HPDE6-E6E7 (cell line): ENCODE measurements around the gene TUT7.
"Not testable (repeated sequence)": the region's sequence is repeated elsewhere in the genome, so short reads cannot be mapped to it uniquely, and the experiment has no call there.

Experiments
- DNase-seq: peaks from one replicate; pipeline ENCODE4 v3.0.0; 2011; ENCODE audit warnings: missing footprints; ENCODE audit errors: extremely low spot score

Gene TUT7

DNA sequence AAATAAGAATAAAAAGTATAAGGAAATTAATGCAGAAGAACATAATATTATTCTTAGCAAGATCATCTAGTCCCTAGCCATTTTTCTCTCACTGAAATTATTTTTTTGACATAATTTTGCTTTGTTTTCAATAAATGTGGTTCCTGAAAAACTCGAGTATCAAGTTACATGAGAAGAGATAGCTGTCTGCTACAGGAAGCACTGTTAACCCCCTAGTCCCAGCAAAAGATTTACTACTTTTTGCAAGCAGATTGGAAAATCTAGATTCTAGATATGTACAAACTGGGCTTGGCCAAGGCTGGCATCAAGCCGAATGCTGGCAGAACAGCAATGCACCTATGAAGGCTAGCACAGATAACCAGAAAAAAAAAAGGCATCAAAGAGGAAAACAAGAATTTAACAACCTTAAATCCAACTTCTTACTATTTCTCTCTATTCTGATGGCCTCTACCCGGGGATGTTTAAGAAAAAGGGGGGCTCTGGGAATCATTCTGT lies 49.9 kb downstream of the TUT7 start:
- no peak for DNase-seq

DNA sequence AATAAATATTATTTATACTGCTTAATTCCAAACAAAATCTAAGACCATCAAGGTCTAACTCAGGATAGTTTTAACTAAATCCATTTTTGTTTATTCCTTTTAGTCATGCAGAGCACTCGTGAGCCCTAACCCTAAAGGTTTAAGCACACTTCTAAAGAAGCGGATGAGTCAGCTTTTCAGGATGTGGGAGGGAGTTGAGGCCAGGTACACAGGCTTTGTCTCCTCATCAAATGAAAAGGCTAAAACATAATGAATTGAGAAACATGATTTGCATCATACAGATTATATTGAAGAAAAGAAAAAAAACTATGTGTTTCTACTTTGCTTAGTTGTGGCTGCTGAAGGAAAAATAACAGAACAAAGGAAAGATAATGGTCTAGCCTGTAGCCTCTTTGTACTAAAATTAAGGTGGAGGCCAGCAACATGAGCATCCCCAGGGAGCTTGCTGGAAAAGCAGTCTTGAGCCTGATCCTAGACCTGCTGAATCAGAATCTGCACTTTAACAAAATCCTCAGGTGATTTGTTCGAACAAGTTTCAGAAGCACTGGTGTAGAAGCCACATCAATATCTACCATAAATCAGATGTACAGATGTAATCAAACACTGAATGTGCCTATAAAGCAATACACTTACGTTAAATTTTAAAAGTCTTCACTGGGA lies 50.8 kb downstream of the TUT7 start:
- peak; percentile 28 for DNase-seq

DNA sequence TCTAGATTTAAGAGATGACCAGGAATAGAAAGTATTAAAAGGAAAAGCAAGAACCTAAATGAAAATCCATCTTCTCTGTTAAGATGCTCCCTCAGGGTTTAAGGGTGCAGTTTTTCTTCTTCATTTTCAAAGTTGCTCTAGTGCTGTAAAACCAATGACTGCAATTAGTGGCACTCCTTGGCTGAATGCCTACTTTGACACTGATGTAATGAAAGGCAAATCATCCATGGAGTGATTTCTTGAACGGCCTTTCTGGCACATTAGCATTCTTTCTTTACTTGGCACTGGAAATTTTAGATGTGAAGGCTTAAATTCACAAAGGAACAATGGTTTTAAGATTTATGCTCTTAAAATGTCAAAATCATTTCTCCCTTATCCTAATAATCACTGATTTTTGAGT lies 52.5 kb downstream of the TUT7 start:
- no peak for DNase-seq

DNA sequence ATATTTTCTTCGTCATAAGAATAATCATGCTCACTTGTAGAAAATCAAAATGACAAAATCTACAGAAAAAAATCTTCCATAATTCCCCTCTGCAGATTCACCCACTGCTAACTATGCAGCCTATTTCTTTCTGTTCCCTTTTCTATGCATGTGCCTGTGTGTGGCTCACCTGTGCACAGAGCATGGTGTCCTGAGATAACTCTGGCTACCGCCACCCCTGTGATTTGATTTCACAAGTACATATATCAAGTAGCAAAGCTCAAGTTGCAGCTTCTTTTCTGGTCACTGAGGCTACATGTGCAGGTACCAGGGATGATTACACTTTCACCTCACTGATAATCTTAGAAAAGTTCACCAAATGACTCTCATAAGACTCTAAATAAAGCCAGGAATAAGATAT lies 53.5 kb downstream of the TUT7 start:
- DNase-seq: no peak

DNA sequence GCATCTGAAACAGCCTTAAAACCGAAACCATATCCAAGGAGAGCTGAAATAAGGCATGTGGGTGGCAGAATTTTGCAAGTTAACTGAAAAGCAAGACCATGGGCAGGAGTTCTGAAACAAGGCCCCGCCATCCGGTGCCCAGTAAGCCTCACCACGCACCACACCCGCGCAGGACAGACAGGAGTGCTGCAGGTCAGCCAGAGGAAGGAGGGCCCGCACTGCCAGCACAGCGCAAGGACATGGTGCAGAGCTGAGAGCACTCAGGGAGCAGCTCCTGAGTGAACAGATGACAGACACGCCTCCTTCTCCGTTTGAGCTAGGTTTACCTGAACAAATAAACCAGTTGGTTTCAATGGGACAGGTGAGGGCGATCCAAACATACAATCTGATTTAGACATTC lies 55.3 kb downstream of the TUT7 start:
- no peak for DNase-seq

DNA sequence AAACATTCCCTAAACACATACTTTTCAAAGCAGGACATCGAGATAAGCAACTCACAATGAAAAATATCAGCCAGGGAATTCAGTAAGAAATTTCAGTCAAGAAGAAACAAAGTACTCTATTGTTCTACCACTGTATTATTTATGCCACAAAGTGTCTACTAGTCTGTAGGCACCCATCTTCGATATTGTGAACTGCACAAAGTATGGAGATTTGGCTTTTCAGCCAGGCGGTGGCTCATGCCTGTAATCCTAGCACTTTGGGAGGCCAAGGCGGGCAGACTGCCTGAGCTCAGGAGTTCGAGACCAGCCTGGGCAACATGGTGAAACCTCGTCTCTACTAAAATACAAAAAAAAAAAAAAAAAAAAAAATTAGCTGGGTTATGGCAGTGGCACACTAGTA lies 63.9 kb downstream of the TUT7 start:
- not testable (repeated sequence) for DNase-seq

DNA sequence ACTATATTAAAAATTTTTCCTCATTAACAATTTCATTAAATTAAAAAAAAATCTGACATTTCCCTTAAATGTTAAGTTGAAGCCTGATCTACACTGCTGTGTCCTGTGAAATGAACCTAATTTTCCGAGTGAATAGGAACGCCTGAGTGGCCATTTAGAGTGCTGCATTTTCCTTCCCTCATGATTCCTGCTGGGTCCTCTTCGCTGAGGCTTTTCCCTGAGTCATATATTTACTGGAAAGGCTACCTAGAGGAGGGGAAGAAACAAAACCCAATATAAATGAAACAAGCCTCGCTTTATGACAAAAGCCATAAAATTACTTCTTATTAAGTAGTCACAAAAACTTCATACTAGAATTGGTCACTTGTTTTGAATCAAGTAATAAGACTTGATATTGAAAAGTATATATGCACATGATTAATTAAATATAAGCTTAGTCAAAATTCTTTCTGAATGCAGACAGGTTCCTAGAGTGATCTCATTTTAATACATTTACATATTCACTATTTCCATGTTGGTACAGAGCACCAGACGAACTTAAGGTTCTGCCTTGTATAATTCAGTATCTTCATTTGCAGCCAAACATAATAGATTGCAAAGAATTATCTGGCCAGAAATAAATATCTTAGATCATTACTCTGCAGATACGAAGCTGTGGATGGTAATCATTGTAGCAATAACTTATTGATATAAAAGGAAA lies 65.6 kb downstream of the TUT7 start:
- no peak for DNase-seq

DNA sequence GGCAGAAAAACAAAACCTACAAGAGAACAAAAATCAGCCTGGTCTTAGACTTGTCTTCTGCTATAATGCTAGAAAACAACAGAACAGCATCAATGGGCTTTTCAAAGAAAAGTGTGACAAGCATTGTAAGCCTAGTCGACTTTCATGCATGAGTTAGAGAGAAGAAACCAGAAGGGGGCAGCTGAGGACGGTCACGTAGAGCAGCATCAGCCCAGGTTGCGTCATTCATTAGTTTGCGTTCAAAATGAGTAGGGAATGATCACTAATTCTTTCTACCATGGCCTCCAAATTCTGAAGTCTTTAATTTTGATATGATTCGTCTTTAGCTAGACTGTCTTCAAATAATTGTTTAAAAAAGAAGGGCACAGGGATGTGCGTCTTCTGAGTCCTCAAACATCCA lies 67.2 kb downstream of the TUT7 start:
- no peak for DNase-seq

DNA sequence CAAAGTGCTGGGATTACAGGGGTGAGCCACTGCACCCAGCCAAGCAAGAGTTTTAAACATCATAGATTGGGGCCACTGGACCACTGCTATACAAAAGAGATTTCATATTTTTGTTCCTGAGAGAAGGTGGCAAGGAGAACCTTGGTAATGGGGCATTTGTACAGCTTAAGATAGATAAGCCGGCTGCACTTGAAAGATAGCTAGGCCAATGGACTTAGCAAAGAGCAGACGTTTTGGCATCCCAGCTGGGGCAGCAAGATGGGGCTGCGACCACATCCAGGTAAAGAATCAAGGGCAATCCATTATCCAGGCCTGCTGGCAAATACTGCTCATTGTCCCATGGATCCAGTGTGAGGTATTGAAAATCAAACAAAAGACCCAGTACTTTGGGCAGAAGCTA lies 67.9 kb downstream of the TUT7 start:
- no peak for DNase-seq

DNA sequence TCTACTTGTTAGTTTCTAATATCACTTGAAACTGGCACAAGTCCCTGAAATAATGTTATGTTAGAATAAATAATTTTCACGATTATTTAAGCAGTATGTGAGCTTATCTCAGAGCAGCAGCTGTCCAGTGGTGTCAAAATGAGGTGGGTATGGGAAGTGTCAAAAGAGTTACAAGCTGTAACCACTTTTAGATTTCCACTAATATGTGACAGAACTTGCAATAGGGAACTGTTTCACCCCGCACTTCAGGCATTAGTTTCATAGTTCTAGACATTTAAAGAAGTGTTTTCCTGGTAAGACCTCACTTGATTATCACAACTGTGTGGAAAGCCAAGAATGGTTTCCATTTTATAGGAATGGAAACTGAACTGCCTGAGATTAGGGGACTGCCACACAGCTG lies 68.9 kb downstream of the TUT7 start:
- no peak for DNase-seq

DNA sequence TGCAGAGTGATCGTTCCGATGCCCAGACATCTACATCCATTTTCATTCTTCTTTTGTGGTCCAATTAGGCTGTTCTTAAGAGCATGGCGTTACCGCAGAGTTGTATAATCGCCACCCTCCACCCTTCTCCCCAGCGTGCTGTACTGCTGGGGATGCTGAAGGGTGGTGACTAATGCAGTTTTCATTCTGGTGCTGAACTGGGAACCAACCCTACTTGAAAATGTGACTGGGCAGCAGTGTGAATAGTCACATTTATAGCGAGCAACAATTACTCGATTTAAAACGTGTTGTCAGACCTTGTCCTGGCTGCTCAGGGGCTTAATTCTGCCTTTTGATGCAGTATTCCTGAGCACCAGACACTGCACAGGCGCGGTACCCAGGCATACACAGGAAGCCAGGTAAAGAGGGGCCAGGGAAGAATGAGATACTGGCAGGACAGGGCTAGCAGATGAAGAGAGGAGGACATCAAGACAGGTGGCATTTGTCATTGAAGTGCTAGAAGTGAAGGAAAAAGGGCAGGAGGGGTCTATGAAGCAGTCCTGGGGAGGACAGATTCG lies 71.2 kb downstream of the TUT7 start:
- DNase-seq: peak; percentile 80

DNA sequence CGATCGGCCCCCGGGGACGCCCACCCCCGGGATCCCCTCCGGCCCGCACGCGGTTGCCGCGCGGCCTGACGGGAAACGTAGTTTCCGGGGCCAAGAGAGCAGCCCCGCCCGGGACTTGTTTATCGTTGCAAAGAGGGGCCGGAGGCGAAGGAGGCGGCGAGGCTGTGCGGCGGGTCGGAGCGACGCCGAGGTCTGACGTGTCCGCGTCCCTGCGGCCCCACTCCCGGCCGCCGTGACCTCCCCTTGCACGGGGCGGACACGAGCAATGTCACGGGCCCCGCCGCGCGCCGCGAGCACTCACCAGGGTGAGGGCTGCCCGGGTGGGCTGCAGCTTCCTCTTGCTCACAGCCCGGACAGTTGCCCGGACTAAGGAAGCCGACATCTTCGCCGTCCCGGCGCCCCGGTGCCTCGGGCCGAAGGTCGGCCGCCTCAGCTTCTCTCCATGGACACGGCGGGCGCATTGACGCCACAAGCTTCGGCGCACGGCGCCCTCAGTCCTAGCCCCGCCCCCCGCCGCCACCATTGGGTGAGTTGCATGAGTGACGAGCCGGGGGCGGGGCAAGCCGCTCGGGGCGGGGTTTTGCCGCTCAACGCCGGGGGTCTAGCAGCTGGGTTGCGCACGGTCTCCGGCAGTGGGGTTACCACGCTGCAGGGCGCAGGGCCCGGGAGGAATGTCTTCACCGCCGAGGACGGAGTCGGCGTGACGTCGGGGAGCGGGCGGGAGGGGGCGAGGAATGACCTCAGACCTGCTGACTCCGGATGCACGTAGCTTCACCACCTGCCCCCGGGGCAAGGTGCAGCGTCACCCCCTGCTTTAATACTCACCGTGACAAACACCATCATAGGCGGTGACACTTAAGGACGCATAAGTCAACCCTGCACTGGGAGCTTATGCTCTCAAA lies 71.9 kb downstream of the TUT7 start, which contains the start of gene ISCA1:
Gene ISCA1, minus strand, starts transcription at position 462 of the 902 bp plus-strand sequence. Its CDS starts 80 bp downstream, at position 382.
- peak; percentile 72 for DNase-seq

DNA sequence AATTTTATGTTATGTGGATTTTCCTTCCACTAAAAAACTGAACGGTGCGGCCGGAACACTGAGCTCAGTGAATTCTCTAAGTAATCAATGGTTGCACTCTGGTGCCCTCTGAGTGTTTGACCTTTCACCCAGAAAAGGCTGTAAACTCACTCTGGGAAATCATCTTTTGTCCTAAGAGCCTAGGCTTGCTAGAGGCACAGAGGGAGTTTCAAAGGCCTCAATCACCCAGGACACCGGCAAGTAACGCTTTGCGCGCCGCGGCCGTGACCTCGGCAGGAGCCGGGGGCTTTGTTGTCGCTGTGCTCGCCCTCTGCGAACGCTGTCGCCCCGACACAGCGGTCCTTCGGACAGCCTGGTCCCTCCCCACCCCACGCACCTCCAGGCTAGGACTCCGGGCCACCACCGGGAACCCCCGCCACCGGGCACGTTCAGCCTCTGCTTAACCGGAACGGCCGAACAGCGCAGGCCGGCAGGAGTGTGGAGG lies 72.6 kb downstream of the TUT7 start:
- peak; percentile 12 for DNase-seq

DNA sequence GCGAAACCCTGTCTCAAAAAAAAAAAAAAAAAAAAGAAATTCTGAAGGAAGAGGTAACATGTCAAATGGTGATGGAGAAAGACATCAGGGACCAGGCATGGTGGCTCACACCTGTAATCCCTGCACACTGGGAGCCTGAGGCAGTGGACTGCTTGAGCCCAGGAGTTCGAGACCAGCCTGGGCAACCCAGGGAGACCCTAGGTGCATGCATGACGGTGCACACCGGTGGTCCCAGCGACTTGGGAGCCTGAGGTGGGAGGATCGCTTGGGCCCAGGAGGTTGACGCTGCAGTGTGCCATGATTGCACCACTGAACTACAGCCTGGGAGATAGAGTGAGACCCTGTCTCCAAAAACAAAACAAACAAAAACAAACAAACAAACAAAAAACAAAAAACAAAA lies 73.6 kb downstream of the TUT7 start:
- no peak for DNase-seq

DNA sequence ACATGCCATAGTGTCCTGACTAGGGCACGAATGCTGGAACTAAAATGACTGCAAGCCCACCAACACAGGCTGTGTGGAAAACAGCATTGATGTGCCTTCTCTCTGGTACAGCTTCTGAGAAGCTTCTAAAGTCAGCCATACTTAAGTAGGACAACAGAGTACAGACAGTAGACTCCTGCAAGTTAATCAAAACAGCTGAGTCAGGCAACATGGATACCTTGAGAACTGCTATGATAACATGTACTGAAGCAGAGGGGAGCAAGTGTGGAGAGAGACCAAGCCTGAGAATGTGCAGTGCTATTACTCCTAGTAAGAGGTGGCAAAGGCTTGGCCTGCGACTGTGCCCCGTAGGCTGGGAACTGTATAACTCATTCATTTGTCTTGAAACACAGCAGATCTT lies 74.4 kb downstream of the TUT7 start:
- DNase-seq: no peak

DNA sequence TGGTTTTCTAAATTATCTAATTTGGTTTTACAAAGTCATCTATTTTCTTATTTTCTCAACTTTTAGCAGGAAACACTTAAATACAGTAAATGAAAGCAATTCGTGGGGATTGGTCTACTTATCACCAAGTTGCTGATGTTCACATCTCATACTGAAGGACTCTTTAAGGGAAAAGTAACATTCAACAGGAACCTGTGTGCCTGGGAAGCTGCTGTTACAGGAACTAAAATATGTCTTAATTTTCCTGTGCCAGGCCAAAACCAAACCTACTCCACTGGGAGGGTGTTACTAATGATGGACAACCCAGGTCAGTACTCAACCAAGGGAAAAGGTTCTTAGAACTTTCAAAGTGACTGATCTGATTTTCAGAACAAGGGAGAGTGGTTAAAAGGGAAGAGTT lies 77.1 kb downstream of the TUT7 start:
- DNase-seq: no peak

DNA sequence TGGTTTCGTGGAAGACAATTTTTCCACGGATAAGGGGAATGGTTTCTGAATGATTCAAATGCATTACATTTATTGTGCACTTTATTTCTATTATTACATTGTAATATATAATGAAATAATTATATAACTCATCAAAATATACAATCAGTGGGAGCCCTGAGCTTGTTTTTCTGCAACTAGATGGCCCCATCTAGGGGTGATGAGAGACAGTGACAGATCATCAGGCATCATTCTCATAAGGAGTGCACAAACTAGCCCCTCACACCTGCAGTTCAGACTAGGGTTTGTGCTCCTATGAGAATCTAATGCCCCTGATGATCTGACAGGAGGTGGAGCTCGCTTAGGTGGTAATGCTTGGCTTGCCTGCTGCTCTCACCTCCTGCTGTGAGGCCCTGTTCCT lies 78.2 kb downstream of the TUT7 start:
- no peak for DNase-seq

DNA sequence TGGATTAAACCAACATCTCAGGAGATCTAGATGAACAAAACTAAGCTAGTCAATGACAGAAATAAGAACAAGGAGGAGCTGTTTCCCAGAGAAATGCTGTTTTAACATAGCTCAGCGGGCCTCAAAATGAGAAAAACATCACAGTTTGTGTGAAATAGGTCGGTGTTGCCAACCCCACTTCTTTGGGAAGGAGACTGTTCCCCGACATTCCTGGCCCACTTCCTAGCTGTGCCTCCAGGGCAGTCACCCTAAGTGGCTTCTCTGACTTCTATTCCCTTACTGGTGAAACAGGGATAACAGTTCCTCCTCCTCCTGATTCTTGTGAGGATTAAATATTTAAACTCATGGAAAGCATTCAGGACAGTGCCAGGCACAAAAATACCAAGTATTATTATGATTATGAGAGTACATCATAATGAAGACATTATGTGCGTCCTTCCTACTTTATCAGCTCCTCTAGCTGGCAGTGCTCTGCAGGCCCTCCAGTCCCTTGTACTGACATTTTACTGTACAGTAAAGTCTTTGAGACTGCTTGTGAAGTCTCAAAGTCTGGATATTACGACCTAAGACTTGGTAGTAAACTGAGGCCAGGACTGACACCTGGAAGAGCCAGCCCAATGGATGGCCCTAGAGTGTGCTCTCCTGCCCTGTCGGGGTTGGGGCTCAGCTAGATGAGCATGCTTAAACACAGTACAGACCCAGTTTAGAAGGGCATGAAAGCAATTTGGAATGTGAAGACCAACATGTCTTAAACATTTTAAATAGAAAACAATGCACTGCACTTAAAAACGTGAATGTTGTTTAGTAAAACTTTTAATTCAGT lies 79.2 kb downstream of the TUT7 start:
- no peak for DNase-seq

DNA sequence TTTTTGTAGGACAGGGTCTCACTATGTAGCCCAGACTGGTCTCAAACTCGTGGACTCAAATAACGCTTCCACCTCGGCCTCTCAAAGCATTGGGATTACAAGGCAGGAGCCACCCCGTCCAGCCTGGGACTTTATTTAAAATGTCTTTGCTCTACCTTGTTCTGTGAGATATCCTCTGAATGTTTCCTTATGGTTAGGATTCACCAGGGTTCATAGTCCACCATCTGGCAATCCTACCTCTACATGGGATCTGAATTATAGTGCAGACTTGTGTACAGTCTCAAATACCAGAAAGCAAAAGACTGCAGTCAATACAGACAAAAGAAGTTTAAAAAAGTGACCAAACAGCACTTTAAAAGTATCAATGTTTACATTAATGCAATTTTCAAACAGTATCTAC lies 82.0 kb downstream of the TUT7 start:
- no peak for DNase-seq

DNA sequence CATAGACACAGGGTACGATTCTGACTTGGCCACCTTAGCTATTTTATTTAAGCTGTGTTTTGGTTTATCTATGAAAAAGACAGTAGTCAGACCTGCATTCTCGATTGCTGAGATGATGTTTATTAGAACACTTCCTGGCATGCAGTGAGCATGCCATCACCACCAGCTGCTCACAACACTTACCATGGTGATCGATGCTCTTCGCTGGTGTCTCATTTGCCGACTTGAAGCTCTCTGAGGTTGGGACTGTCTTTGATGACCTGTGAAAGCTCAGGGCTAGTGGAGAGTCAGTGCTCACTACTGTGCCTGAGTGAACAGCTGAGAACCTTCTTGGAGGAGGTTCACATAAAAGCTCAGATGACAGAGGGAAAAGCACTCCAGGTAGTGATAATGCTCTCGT lies 90.3 kb downstream of the TUT7 start:
- no peak for DNase-seq

DNA sequence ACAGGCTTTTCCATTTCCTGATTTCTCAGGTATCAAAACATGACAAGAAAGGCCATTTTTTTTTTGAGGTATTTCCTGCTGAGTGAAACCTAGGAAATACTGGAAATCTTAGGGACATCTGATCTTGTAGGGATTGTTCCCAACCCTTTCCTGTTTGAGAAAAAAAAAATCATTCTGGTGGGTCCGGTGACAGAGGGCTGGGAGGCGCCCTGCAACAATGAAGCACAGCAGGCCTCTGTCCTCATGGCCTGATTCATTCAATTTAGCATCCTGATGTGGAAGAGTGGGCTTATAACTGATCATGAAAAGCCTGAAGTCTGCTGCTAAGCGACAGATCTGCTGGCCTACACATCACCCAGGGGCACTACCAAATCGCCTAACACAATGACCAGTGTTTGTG lies 91.7 kb downstream of the TUT7 start:
- no peak for DNase-seq
